ENCODE data around the gene CDK14.

CDK14 gene

GRCh38 chr7:91098566-91098965 lies 502.4 kb downstream of the CDK14 start:
- no peak for DNase-seq (ENCODE audit: low read depth)

DNA sequence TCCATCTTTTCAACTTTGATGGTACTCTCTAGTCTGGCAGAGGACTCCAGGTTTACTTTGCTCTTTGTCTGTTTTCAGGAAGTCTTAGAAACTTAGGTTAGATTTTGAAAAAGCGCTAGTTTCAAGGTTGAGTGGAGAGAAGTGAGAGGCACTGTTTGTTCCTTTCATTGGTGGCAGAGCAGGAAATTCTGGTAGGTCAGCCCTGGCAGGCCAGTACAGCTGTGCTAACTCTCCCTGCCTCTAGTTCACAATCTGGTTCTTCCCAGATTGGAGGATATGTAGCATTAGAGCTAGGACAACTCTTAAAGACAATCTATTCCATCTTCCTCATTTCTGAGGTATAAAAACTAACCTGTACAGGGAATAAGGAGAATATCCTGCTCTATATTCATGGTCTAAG lies 507.2 kb downstream of the CDK14 start:
- DNase-seq (ENCODE audit: low read depth), result no peak

- DNase-seq (ENCODE audit: low read depth), result no peak
These were observed 511.3 kb downstream of the CDK14 start for GRCh38 chr7:91107460-91107859.

DNA sequence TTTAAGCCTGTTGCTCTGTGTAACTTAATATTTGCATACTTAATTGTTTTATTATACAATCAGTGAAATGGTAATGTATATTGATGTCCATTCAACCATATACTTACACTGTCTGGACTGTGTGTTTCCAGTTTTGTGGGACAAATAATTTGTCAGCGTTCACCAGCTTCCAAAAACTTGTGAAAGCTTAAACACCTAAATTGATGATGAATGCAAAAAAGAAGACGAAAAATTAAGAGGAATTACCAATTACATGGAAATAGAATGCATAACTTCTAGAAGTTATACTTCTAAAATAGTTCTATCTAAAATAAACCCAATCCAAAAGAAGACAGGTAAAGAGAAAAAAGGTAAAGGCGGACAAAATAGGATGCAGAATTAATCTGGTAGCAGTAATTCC lies 513.1 kb downstream of the CDK14 start:
- DNase-seq (ENCODE audit: low read depth), result no peak

- no peak for DNase-seq (ENCODE audit: low read depth)
These were observed 516.8 kb downstream of the CDK14 start for GRCh38 chr7:91112902-91113341.

DNA sequence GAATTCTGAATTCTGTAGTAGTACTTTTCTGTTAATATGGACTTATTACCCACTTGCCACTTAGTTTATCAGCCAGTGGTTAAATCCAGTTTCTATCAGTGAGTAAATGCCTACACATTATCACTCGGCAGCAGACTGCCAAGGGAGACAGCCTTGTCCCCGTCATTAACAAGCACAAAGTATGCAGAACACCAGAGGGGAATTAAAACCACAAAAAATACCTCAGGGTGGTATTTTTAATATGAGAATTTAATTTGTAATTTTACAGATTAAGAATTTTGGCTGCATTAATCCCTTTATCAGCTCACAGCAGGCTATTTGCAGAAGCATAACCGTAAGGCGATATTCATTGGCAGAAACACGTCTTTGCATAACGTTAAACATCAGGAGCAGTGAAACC lies 518.1 kb downstream of the CDK14 start:
- no peak for DNase-seq (ENCODE audit: low read depth)

GRCh38 chr7:91126762-91127161 lies 530.6 kb downstream of the CDK14 start:
- DNase-seq (ENCODE audit: low read depth), result no peak

DNA sequence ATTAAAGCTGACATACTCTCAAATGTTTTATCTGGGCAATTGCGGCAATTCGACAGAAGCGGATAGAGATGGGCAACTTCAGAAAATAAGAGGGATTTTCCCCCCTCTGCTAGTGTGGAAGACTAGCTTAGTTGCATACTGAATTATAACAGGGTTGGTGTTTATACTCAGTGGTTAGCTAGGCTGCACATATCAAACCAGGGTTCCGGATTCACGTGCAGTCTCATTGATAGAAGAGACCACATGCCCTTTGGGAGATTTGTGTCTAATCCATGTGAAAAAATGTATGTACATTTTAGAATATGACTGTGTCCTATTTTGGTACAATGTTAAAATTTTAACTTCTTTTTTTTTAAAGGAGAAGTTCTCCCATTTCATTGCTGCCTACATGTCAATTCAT lies 531.2 kb downstream of the CDK14 start:
- DNase-seq (ENCODE audit: low read depth), result no peak

GRCh38 chr7:91127959-91128358 lies 531.8 kb downstream of the CDK14 start:
- DNase-seq (ENCODE audit: low read depth), result no peak

- DNase-seq (ENCODE audit: low read depth), result no peak
These were observed 532.7 kb downstream of the CDK14 start for GRCh38 chr7:91128683-91129348.

DNA sequence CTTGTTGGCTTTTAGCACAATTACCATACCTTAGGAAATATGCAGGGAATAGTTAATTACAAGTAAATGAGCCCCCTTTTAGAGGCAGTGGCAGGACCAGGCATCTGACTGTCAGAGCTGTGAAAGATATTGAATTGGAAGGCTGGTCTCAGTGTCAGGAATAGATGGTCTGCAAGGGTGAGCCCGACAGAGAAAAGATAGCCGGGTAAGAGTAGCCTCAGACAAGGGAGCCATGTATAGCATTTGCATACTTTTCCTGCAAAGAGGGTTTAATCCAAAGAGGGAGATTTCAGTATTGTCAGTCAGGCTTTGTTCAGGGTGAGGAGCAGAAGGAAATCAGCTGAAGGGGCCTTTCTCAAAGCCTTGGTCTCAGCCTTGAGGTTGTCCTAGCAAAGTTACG lies 539.2 kb downstream of the CDK14 start:
- DNase-seq (ENCODE audit: low read depth), result no peak

- DNase-seq (ENCODE audit: low read depth), result no peak
These were observed 539.7 kb downstream of the CDK14 start for GRCh38 chr7:91135703-91136430.

DNA sequence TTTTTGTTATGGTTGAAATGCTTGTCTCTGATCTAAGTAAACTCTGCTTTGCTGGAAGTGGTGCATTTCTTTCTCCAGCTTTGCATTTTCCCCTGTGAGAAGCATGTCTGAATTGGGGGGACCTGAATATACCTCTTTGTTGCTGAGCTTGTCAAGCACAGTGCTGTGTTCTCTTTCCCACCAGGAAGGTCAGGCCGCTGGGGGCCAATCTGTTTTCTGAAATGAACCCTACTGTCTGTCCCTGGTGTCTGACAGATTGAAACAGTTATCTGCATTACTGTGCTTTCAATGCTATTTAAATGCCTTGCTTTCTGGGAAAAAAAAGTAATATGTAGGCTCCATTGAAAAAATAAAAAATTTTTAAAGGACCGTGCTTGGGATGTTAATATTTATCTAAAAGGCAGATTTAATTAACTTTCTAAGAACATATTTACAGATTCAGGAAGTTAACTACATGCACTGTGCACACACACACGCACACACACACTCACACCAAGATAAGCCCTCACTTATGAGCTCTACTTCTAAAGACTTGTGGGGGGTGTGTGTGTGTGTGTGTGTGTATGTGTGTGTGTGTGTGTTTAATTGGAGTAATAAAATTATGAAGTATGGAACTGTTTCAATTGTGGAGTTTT lies 541.1 kb downstream of the CDK14 start:
- DNase-seq (ENCODE audit: low read depth), result no peak

- DNase-seq (ENCODE audit: low read depth), result no peak
These were observed 541.8 kb downstream of the CDK14 start for GRCh38 chr7:91137788-91138368.

- no peak for DNase-seq (ENCODE audit: low read depth)
These were observed 544.2 kb downstream of the CDK14 start for GRCh38 chr7:91140286-91140685.

DNA sequence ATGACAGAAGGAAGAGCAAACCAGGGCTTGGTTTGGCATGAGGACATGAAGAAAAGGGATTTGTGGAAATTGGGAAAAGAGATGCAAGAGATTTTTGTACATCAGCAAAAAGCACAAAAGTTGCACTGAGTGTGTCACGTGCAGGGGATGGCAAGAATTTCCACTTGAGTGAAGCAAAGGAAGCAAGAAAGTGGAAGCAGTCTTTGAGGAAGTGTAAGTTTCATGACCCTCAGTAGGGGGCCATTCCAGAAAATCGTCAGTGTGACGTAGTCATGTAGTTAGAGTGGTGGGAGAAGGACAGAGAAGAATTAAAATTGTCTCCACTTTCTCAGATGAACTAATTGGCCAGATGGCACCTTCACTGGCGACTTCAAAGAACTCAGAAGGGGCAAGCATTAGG lies 544.9 kb downstream of the CDK14 start:
- no peak for DNase-seq (ENCODE audit: low read depth)

- DNase-seq (ENCODE audit: low read depth), result no peak
These were observed 546.6 kb downstream of the CDK14 start for GRCh38 chr7:91142743-91143142.

GRCh38 chr7:91149341-91150246 lies 553.5 kb downstream of the CDK14 start:
- no peak for DNase-seq (ENCODE audit: low read depth)

GRCh38 chr7:91151916-91152315 lies 555.8 kb downstream of the CDK14 start:
- DNase-seq (ENCODE audit: low read depth), result no peak

- no peak for DNase-seq (ENCODE audit: low read depth)
These were observed 560.4 kb downstream of the CDK14 start for GRCh38 chr7:91156316-91157185.
